ENCODE data around the gene SDHAF3.
"Not testable (repeated sequence)": the region's sequence is repeated elsewhere in the genome, so short reads cannot be mapped to it uniquely, and the experiment has no call there.

Gene SDHAF3

GRCh38 chr7:97155897-97156418 lies 38.5 kb downstream of the SDHAF3 start:
- Histone ChIP-seq H3K4me3 (replicated peaks; ENCODE audit: low read depth, low read length) (no peak overlapping the region), H3K27me3 (replicated peaks; ENCODE audit: control insufficient read depth, insufficient read depth, low read length) (no peaks in the 10 kb centered on the region), H3K36me3 (ENCODE audit: control insufficient read depth, insufficient read depth, low read length) (no peaks in the 10 kb centered on the region)
- no peak for TF ChIP-seq CTCF (IDR thresholded peaks at IDR 0.05; ENCODE audit: insufficient read depth, low read length, poor library complexity, severe bottlenecking)
- no peak for DNase-seq (ENCODE audit: extremely low read depth, insufficient read length)

DNA sequence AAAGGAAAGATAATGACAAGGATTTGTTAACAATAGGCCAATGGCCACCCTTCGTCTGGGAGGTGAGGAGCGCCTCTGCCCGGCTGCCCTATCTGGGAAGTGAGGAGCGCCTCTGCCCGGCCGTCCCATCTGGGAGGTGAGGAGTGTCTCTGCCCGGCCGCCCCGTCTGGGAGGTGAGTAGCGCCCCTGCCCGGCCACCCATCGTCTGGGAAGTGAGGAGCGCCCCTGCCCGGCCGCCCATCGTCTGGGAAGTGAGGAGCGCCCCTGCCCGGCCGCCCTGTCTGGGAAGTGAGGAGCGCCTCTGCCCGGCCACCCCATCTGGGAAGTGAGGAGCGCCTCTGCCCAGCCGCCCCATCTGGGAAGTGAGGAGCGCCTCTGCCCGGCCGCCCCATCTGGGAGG lies 42.5 kb downstream of the SDHAF3 start:
- H3K27me3 ChIP-seq (replicated peaks; ENCODE audit: control insufficient read depth, insufficient read depth, low read length); DNase-seq (ENCODE audit: extremely low read depth, insufficient read length); H3K36me3 ChIP-seq (ENCODE audit: control insufficient read depth, insufficient read depth, low read length); H3K4me3 ChIP-seq (replicated peaks; ENCODE audit: low read depth, low read length): not testable (repeated sequence)

- not testable (repeated sequence) for H3K36me3 ChIP-seq (ENCODE audit: control insufficient read depth, insufficient read depth, low read length); H3K27me3 ChIP-seq (replicated peaks; ENCODE audit: control insufficient read depth, insufficient read depth, low read length); DNase-seq (ENCODE audit: extremely low read depth, insufficient read length); H3K4me3 ChIP-seq (replicated peaks; ENCODE audit: low read depth, low read length)
Measured at GRCh38 chr7:97161609-97162008, 44.1 kb downstream of the SDHAF3 start.

- no peaks in the 10 kb centered on the region for H3K27me3 ChIP-seq (replicated peaks; ENCODE audit: control insufficient read depth, insufficient read depth, low read length)
- DNase-seq (ENCODE audit: extremely low read depth, insufficient read length) = no peak
- TF ChIP-seq CTCF (IDR thresholded peaks at IDR 0.05; ENCODE audit: insufficient read depth, low read length, poor library complexity, severe bottlenecking) = no peak
- no peak overlapping the region for H3K4me3 ChIP-seq (replicated peaks; ENCODE audit: low read depth, low read length)
- H3K36me3 ChIP-seq (ENCODE audit: control insufficient read depth, insufficient read depth, low read length) = no peaks in the 10 kb centered on the region
Measured at GRCh38 chr7:97166308-97166707, 48.8 kb downstream of the SDHAF3 start.

GRCh38 chr7:97167176-97167575 lies 49.7 kb downstream of the SDHAF3 start:
- Histone ChIP-seq H3K27me3 (replicated peaks; ENCODE audit: control insufficient read depth, insufficient read depth, low read length) (no peaks in the 10 kb centered on the region), H3K36me3 (ENCODE audit: control insufficient read depth, insufficient read depth, low read length) (no peaks in the 10 kb centered on the region), H3K4me3 (replicated peaks; ENCODE audit: low read depth, low read length) (no peak overlapping the region)
- no peak for TF ChIP-seq CTCF (IDR thresholded peaks at IDR 0.05; ENCODE audit: insufficient read depth, low read length, poor library complexity, severe bottlenecking)
- no peak for DNase-seq (ENCODE audit: extremely low read depth, insufficient read length)

- H3K4me3 ChIP-seq (replicated peaks; ENCODE audit: low read depth, low read length) = no peak overlapping the region
- no peaks in the 10 kb centered on the region for H3K27me3 ChIP-seq (replicated peaks; ENCODE audit: control insufficient read depth, insufficient read depth, low read length)
- DNase-seq (ENCODE audit: extremely low read depth, insufficient read length) = no peak
Measured at GRCh38 chr7:97167749-97168148, 50.3 kb downstream of the SDHAF3 start.

More at GRCh38 chr7:97167749-97168148, 50.3 kb downstream of the SDHAF3 start:
- TF ChIP-seq CTCF (IDR thresholded peaks at IDR 0.05; ENCODE audit: insufficient read depth, low read length, poor library complexity, severe bottlenecking) = no peak
- no peaks in the 10 kb centered on the region for H3K36me3 ChIP-seq (ENCODE audit: control insufficient read depth, insufficient read depth, low read length)
